GM23338 (cell line): ENCODE data around the gene XXYLT1. TPM values are rescaled to one million over a fixed set of nuclear protein-coding genes. Genes with fewer than 3 reads are reported as not detected.

Experiments
- ATAC-seq: fragments of 200-7000 bp; cut with Tn5 transposase; 3 replicates; pipeline ENCODE4 v1.9.1; 2020
- DNase-seq: peaks from one replicate; pipeline ENCODE4 v3.0.0-alpha.2; 2015; ENCODE audit warnings: low spot score
- H2AFZ ChIP-seq: fragments of 200-600 bp; sonication (generic); 2 replicates; pipeline ENCODE4 v1.8.0; 2016; ENCODE audit warnings: antibody characterized with exemption, mild to moderate bottlenecking, moderate library complexity
- H3F3A ChIP-seq: fragments of 200-600 bp; sonication (generic); replicated peaks from 2 replicates; pipeline ENCODE4 v1.8.0; 2017; ENCODE audit warnings: antibody characterized with exemption, mixed run types, low read depth
- H3K27ac ChIP-seq: fragments of 200-600 bp; sonication (generic); 2 replicates; pipeline ENCODE4 v1.6.1; 2016; ENCODE audit warnings: low read depth
- H3K27me3 ChIP-seq: fragments of 200-600 bp; sonication (generic); 2 replicates; pipeline ENCODE4 v1.8.0; 2016; ENCODE audit warnings: mild to moderate bottlenecking, mixed run types, moderate library complexity; ENCODE audit not compliant: insufficient read depth
- H3K36me3 ChIP-seq: fragments of 200-600 bp; sonication (generic); 2 replicates; pipeline ENCODE4 v1.8.0; 2016; ENCODE audit warnings: mild to moderate bottlenecking; ENCODE audit not compliant: insufficient read depth
- H3K4me1 ChIP-seq: fragments of 200-600 bp; sonication (generic); 2 replicates; pipeline ENCODE4 v1.8.0; 2016; ENCODE audit warnings: mild to moderate bottlenecking, moderate library complexity; ENCODE audit not compliant: insufficient read depth
- H3K4me2 ChIP-seq: fragments of 200-600 bp; sonication (generic); 2 replicates; pipeline ENCODE4 v1.7.1; 2017; ENCODE audit warnings: mixed run types
- H3K4me3 ChIP-seq: fragments of 200-600 bp; sonication (generic); 2 replicates; pipeline ENCODE4 v1.6.1; 2016; ENCODE audit warnings: mixed run types
- H3K79me2 ChIP-seq: fragments of 200-600 bp; sonication (generic); replicated peaks from 2 replicates; pipeline ENCODE4 v1.8.0; 2017; ENCODE audit warnings: mild to moderate bottlenecking; ENCODE audit not compliant: insufficient read depth
- H3K9me2 ChIP-seq: fragments of 200-600 bp; sonication (generic); 2 replicates; pipeline ENCODE4 v1.8.0; 2017; ENCODE audit not compliant: insufficient read depth
- H4K20me1 ChIP-seq: fragments of 200-600 bp; sonication (generic); replicated peaks from 2 replicates; pipeline ENCODE4 v1.8.0; 2017; ENCODE audit warnings: mild to moderate bottlenecking; ENCODE audit not compliant: insufficient read depth
- H3K27ac Mint-ChIP-seq: 2 replicates; pipeline ENCODE4 v1.8.0; 2020; ENCODE audit warnings: inconsistent platforms, mild to moderate bottlenecking, moderate library complexity, mixed read lengths
- H3K27me3 Mint-ChIP-seq: 3 replicates; pipeline ENCODE4 v1.8.0; 2022; ENCODE audit warnings: low read depth, mild to moderate bottlenecking, moderate library complexity, mixed read lengths, inconsistent platforms; ENCODE audit not compliant: insufficient read depth, poor library complexity
- H3K36me3 Mint-ChIP-seq: 3 replicates; pipeline ENCODE4 v1.8.0; 2021; ENCODE audit warnings: low read depth, mild to moderate bottlenecking, inconsistent platforms, moderate library complexity, mixed read lengths
- H3K4me1 Mint-ChIP-seq: 3 replicates; pipeline ENCODE4 v1.8.0; 2020; ENCODE audit warnings: mild to moderate bottlenecking, inconsistent platforms, mixed read lengths
- H3K4me3 Mint-ChIP-seq: 3 replicates; pipeline ENCODE4 v1.8.0; 2021; ENCODE audit warnings: moderate library complexity, mild to moderate bottlenecking, inconsistent platforms, mixed read lengths
- H3K9me3 Mint-ChIP-seq: 3 replicates; pipeline ENCODE4 v1.8.0; 2020; ENCODE audit warnings: moderate library complexity, mild to moderate bottlenecking, inconsistent platforms, mixed read lengths
- CREB1 ChIP-seq: fragments of 250-450 bp; sonication (Bioruptor Pico); IDR thresholded peaks from 2 replicates; pipeline ENCODE4 v1.5.0; 2020; ENCODE audit warnings: low read depth, mild to moderate bottlenecking, moderate library complexity
- EZH2 ChIP-seq: fragments of 200-600 bp; sonication (generic); IDR thresholded peaks from one replicate; pipeline ENCODE4 v1.8.0; 2017; ENCODE audit warnings: antibody characterized with exemption, mild to moderate bottlenecking, low read depth; ENCODE audit not compliant: unreplicated experiment
- EZH2phosphoT487 ChIP-seq: fragments of 200-600 bp; sonication (generic); IDR thresholded peaks from one replicate; pipeline ENCODE4 v1.8.1; 2018; ENCODE audit warnings: antibody characterized with exemption; ENCODE audit not compliant: unreplicated experiment
- JUNB ChIP-seq: IDR thresholded peaks from one replicate; pipeline ENCODE4 v1.6.1; 2016; ENCODE audit warnings: antibody characterized with exemption; ENCODE audit not compliant: unreplicated experiment
- NANOG ChIP-seq: IDR thresholded peaks from 2 replicates; pipeline ENCODE4 v1.6.1; 2016; ENCODE audit warnings: antibody characterized with exemption, borderline replicate concordance
- POLR2AphosphoS5 ChIP-seq: IDR thresholded peaks from 2 replicates; pipeline ENCODE4 v1.6.1; 2016; ENCODE audit warnings: antibody characterized with exemption, low read depth
- STAT1 ChIP-seq: IDR thresholded peaks from one replicate; pipeline ENCODE4 v1.6.1; 2016; ENCODE audit warnings: antibody characterized with exemption; ENCODE audit not compliant: unreplicated experiment
- ZNF114 ChIP-seq: fragments of 250-450 bp; sonication (Bioruptor Pico); IDR thresholded peaks from 2 replicates; pipeline ENCODE4 v1.5.0; 2020; ENCODE audit warnings: mild to moderate bottlenecking, moderate library complexity
- ZNF331 ChIP-seq: fragments of 250-450 bp; sonication (Bioruptor Pico); IDR thresholded peaks from 2 replicates; pipeline ENCODE4 v1.5.0; 2020; ENCODE audit warnings: low read depth, mild to moderate bottlenecking, moderate library complexity
- polyA plus RNA-seq: library from polyadenylated mRNA; unstranded; fragments of >200 nt; fragmentation: Nextera tagmentation; extraction: Ambion mirVana; gene quantifications from 2 replicates; pipeline ENCODE4 v1.2.1, GENCODE V29; 2016
- total RNA-seq: library from RNA; depleted of rRNA; stranded (reverse); fragments of >200 nt; shearing (Covaris generic); gene quantifications from 2 replicates; pipeline ENCODE4 v1.2.3, GENCODE V29; 2014
- TF ChIP-seq, protein P1 (sequence below): IDR thresholded peaks from one replicate; pipeline ENCODE4 v1.6.1; 2018; ENCODE audit warnings: antibody characterized with exemption; ENCODE audit not compliant: unreplicated experiment
- TF ChIP-seq, protein P2 (sequence below), 2 experiments: fragments of 200-600 bp in 1 of 2; sonication (generic) in 1 of 2; conservative IDR thresholded peaks; 2 replicates each; pipeline versions ENCODE4 v1.5.1 to v1.6.1; 2016 to 2017; ENCODE audit warnings: antibody characterized with exemption in 2 of 2, low read depth in 2 of 2, mild to moderate bottlenecking in 2 of 2, moderate library complexity in 1 of 2
- TF ChIP-seq, protein P3 (sequence below): fragments of 250-450 bp; sonication (Bioruptor Pico); IDR thresholded peaks from 2 replicates; pipeline ENCODE4 v1.5.0; 2020; ENCODE audit warnings: mild to moderate bottlenecking, moderate library complexity
- TF ChIP-seq, protein P4 (sequence below): IDR thresholded peaks from 2 replicates; pipeline ENCODE4 v1.6.1; 2016; ENCODE audit warnings: antibody characterized with exemption

Gene XXYLT1
- total and polyA plus RNA-seq, 2 experiments from 2014 or later, result 13.5 to 34.8 TPM

DNA sequence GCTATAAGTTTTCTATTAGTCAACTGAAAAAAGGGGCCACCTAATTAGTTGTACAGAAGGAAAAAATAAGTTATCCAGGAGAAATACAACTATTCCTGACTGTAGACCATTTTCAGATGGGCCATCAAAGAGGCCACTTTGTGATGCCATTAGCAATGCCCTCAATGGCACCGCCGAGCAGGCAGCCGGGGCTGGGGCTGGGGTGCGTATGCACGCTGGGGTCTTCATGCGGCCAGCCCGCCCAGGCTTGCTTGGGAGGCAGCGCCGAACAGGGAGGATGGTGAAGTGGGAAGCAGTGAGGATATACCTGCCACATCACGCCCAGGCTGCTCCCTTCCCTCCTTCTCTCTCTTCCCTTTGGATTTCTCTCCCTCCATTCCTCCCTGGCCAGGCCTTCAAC lies 128.4 kb downstream of the XXYLT1 start:
- no peaks in the 10 kb centered on the region for H3K36me3 ChIP-seq
- H4K20me1 ChIP-seq, result no peaks in the 10 kb centered on the region
- H3K27ac Mint-ChIP-seq, result no peak overlapping the region
- H3K9me2 ChIP-seq, result no peaks in the 10 kb centered on the region
- no peak overlapping the region for H2AFZ ChIP-seq
- H3K4me3 Mint-ChIP-seq, result no peak overlapping the region
- H3K4me1 Mint-ChIP-seq, result peaks cover under 1% of the 10 kb centered on the region
- H3K4me2 ChIP-seq, result no peak overlapping the region
- H3K79me2 ChIP-seq, result peaks cover 12% of the 10 kb centered on the region; the same call in 1 of the 2 replicates
- H3K27me3 ChIP-seq, result no peaks in the 10 kb centered on the region
- H3K9me3 Mint-ChIP-seq, result peaks cover 11% of the 10 kb centered on the region
- no peaks in the 10 kb centered on the region for H3K4me1 ChIP-seq
- TF ChIP-seq, protein P1, sequence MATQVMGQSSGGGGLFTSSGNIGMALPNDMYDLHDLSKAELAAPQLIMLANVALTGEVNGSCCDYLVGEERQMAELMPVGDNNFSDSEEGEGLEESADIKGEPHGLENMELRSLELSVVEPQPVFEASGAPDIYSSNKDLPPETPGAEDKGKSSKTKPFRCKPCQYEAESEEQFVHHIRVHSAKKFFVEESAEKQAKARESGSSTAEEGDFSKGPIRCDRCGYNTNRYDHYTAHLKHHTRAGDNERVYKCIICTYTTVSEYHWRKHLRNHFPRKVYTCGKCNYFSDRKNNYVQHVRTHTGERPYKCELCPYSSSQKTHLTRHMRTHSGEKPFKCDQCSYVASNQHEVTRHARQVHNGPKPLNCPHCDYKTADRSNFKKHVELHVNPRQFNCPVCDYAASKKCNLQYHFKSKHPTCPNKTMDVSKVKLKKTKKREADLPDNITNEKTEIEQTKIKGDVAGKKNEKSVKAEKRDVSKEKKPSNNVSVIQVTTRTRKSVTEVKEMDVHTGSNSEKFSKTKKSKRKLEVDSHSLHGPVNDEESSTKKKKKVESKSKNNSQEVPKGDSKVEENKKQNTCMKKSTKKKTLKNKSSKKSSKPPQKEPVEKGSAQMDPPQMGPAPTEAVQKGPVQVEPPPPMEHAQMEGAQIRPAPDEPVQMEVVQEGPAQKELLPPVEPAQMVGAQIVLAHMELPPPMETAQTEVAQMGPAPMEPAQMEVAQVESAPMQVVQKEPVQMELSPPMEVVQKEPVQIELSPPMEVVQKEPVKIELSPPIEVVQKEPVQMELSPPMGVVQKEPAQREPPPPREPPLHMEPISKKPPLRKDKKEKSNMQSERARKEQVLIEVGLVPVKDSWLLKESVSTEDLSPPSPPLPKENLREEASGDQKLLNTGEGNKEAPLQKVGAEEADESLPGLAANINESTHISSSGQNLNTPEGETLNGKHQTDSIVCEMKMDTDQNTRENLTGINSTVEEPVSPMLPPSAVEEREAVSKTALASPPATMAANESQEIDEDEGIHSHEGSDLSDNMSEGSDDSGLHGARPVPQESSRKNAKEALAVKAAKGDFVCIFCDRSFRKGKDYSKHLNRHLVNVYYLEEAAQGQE, result no peak
- TF ChIP-seq, protein P2, sequence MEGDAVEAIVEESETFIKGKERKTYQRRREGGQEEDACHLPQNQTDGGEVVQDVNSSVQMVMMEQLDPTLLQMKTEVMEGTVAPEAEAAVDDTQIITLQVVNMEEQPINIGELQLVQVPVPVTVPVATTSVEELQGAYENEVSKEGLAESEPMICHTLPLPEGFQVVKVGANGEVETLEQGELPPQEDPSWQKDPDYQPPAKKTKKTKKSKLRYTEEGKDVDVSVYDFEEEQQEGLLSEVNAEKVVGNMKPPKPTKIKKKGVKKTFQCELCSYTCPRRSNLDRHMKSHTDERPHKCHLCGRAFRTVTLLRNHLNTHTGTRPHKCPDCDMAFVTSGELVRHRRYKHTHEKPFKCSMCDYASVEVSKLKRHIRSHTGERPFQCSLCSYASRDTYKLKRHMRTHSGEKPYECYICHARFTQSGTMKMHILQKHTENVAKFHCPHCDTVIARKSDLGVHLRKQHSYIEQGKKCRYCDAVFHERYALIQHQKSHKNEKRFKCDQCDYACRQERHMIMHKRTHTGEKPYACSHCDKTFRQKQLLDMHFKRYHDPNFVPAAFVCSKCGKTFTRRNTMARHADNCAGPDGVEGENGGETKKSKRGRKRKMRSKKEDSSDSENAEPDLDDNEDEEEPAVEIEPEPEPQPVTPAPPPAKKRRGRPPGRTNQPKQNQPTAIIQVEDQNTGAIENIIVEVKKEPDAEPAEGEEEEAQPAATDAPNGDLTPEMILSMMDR (conservative IDR thresholded peaks at IDR 0.05; ENCODE audit: low read depth in 2 of 2), result no peak
- no peak for TF ChIP-seq EZH2
- TF ChIP-seq JUNB, result no peak
- TF ChIP-seq STAT1, result no peak
- TF ChIP-seq NANOG, result no peak
- TF ChIP-seq, protein P3, sequence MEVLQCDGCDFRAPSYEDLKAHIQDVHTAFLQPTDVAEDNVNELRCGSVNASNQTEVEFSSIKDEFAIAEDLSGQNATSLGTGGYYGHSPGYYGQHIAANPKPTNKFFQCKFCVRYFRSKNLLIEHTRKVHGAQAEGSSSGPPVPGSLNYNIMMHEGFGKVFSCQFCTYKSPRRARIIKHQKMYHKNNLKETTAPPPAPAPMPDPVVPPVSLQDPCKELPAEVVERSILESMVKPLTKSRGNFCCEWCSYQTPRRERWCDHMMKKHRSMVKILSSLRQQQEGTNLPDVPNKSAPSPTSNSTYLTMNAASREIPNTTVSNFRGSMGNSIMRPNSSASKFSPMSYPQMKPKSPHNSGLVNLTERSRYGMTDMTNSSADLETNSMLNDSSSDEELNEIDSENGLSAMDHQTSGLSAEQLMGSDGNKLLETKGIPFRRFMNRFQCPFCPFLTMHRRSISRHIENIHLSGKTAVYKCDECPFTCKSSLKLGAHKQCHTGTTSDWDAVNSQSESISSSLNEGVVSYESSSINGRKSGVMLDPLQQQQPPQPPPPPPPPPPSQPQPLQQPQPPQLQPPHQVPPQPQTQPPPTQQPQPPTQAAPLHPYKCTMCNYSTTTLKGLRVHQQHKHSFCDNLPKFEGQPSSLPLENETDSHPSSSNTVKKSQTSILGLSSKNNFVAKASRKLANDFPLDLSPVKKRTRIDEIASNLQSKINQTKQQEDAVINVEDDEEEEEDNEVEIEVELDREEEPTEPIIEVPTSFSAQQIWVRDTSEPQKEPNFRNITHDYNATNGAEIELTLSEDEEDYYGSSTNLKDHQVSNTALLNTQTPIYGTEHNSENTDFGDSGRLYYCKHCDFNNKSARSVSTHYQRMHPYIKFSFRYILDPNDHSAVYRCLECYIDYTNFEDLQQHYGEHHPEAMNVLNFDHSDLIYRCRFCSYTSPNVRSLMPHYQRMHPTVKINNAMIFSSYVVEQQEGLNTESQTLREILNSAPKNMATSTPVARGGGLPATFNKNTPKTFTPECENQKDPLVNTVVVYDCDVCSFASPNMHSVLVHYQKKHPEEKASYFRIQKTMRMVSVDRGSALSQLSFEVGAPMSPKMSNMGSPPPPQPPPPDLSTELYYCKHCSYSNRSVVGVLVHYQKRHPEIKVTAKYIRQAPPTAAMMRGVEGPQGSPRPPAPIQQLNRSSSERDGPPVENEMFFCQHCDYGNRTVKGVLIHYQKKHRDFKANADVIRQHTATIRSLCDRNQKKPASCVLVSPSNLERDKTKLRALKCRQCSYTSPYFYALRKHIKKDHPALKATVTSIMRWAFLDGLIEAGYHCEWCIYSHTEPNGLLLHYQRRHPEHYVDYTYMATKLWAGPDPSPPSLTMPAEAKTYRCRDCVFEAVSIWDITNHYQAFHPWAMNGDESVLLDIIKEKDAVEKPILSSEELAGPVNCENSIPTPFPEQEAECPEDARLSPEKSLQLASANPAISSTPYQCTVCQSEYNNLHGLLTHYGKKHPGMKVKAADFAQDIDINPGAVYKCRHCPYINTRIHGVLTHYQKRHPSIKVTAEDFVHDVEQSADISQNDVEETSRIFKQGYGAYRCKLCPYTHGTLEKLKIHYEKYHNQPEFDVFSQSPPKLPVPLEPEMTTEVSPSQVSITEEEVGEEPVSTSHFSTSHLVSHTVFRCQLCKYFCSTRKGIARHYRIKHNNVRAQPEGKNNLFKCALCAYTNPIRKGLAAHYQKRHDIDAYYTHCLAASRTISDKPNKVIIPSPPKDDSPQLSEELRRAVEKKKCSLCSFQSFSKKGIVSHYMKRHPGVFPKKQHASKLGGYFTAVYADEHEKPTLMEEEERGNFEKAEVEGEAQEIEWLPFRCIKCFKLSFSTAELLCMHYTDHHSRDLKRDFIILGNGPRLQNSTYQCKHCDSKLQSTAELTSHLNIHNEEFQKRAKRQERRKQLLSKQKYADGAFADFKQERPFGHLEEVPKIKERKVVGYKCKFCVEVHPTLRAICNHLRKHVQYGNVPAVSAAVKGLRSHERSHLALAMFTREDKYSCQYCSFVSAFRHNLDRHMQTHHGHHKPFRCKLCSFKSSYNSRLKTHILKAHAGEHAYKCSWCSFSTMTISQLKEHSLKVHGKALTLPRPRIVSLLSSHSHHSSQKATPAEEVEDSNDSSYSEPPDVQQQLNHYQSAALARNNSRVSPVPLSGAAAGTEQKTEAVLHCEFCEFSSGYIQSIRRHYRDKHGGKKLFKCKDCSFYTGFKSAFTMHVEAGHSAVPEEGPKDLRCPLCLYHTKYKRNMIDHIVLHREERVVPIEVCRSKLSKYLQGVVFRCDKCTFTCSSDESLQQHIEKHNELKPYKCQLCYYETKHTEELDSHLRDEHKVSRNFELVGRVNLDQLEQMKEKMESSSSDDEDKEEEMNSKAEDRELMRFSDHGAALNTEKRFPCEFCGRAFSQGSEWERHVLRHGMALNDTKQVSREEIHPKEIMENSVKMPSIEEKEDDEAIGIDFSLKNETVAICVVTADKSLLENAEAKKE, result no peak
- TF ChIP-seq CREB1 (CRISPR knock-in tag), result no peak
- no peak for TF ChIP-seq ZNF114 (CRISPR knock-in tag)
- TF ChIP-seq POLR2AphosphoS5, result no peak
- no peak for TF ChIP-seq EZH2phosphoT487
- TF ChIP-seq, protein P4, sequence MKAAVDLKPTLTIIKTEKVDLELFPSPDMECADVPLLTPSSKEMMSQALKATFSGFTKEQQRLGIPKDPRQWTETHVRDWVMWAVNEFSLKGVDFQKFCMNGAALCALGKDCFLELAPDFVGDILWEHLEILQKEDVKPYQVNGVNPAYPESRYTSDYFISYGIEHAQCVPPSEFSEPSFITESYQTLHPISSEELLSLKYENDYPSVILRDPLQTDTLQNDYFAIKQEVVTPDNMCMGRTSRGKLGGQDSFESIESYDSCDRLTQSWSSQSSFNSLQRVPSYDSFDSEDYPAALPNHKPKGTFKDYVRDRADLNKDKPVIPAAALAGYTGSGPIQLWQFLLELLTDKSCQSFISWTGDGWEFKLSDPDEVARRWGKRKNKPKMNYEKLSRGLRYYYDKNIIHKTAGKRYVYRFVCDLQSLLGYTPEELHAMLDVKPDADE, result no peak
- no peak for TF ChIP-seq ZNF331 (CRISPR knock-in tag)
- peaks cover 26% of the 10 kb centered on the region for H3K36me3 Mint-ChIP-seq
- no peaks in the 10 kb centered on the region for H3F3A ChIP-seq
- peaks cover 10% of the 10 kb centered on the region for H3K27me3 Mint-ChIP-seq
- no peak overlapping the region for H3K27ac ChIP-seq
- H3K4me3 ChIP-seq, result no peak overlapping the region
- DNase-seq, result no peak
- ATAC-seq, result no peak
